ENCODE data around the gene LRRN3.

Gene LRRN3

GRCh38 chr7:111074071-111074747 lies 16.7 kb upstream of the LRRN3 start:
- Histone ChIP-seq H3K27ac (ENCODE audit: low read length) (no peak overlapping the region), H3K36me3 (replicated peaks; ENCODE audit: insufficient read depth, low read length) (no peaks in the 10 kb centered on the region)
- no peak for DNase-seq

DNA sequence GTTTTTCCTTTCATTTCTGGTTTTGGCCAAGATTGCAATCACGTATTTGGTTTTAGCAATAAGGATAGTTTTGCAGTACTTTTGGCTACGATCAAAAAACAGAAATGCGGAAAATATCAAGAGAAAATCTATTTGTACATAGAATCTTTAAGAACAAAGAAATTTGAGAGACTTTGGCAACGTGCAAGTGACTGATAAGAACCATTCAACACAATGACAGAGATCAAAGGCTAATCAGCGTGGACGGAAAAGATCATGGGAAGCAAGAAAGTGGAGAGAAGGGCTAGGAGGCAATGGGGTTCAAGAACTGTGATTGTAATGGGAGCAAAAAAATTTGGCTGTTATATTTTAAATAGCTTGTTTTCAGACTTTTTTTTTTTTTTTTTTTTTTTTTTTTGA lies 16.2 kb upstream of the LRRN3 start:
- Histone ChIP-seq H4K20me1 (ENCODE audit: insufficient read depth, low read length) (no peaks in the 10 kb centered on the region), H3K4me2 (ENCODE audit: low read depth, low read length) (no peak overlapping the region), H2AFZ (ENCODE audit: low read length) (no peak overlapping the region), H3K9me2 (replicated peaks; ENCODE audit: insufficient read depth, low read length) (no peaks in the 10 kb centered on the region), H3K27me3 (replicated peaks; ENCODE audit: insufficient read depth, low read length) (no peaks in the 10 kb centered on the region), H3K27ac (ENCODE audit: low read length) (no peak overlapping the region), H3K9ac (ENCODE audit: low read length) (no peak overlapping the region), H3K79me2 (ENCODE audit: low read length) (no peaks in the 10 kb centered on the region), H3K9me3 (replicated peaks; ENCODE audit: insufficient read depth, low read length) (no peaks in the 10 kb centered on the region), H3K4me1 (ENCODE audit: low read length) (peaks cover 25% of the 10 kb centered on the region), H3K36me3 (replicated peaks; ENCODE audit: insufficient read depth, low read length) (no peaks in the 10 kb centered on the region), H3K4me3 (ENCODE audit: low read length) (no peak overlapping the region), H3F3A (ENCODE audit: insufficient read depth, low read length) (no peaks in the 10 kb centered on the region)
- DNase-seq, result no peak
- TF ChIP-seq EZH2 (optimal IDR thresholded peaks at IDR 0.05; ENCODE audit: low read depth, low read length) (no peak), EZH2phosphoT487 (IDR thresholded peaks at IDR 0.05; ENCODE audit: low read length) (no peak)
- TF ChIP-seq, protein P1, sequence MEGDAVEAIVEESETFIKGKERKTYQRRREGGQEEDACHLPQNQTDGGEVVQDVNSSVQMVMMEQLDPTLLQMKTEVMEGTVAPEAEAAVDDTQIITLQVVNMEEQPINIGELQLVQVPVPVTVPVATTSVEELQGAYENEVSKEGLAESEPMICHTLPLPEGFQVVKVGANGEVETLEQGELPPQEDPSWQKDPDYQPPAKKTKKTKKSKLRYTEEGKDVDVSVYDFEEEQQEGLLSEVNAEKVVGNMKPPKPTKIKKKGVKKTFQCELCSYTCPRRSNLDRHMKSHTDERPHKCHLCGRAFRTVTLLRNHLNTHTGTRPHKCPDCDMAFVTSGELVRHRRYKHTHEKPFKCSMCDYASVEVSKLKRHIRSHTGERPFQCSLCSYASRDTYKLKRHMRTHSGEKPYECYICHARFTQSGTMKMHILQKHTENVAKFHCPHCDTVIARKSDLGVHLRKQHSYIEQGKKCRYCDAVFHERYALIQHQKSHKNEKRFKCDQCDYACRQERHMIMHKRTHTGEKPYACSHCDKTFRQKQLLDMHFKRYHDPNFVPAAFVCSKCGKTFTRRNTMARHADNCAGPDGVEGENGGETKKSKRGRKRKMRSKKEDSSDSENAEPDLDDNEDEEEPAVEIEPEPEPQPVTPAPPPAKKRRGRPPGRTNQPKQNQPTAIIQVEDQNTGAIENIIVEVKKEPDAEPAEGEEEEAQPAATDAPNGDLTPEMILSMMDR (IDR thresholded peaks at IDR 0.05; ENCODE audit: low read length), result no peak

More at GRCh38 chr7:111074071-111074747, 16.7 kb upstream of the LRRN3 start:
- H2AFZ ChIP-seq (ENCODE audit: low read length), result no peak overlapping the region
- H3K27me3 ChIP-seq (replicated peaks; ENCODE audit: insufficient read depth, low read length), result no peaks in the 10 kb centered on the region
- peaks cover 21% of the 10 kb centered on the region for H3K4me1 ChIP-seq (ENCODE audit: low read length)
- no peaks in the 10 kb centered on the region for H4K20me1 ChIP-seq (ENCODE audit: insufficient read depth, low read length)
- no peak overlapping the region for H3K9ac ChIP-seq (ENCODE audit: low read length)
- no peak overlapping the region for H3K4me3 ChIP-seq (ENCODE audit: low read length)
- H3K79me2 ChIP-seq (ENCODE audit: low read length), result no peaks in the 10 kb centered on the region
- no peaks in the 10 kb centered on the region for H3K9me2 ChIP-seq (replicated peaks; ENCODE audit: insufficient read depth, low read length)
- H3K9me3 ChIP-seq (replicated peaks; ENCODE audit: insufficient read depth, low read length), result no peaks in the 10 kb centered on the region
- no peak overlapping the region for H3K4me2 ChIP-seq (ENCODE audit: low read depth, low read length)
- no peaks in the 10 kb centered on the region for H3F3A ChIP-seq (ENCODE audit: insufficient read depth, low read length)
- TF ChIP-seq EZH2 (optimal IDR thresholded peaks at IDR 0.05; ENCODE audit: low read depth, low read length) (no peak), EZH2phosphoT487 (IDR thresholded peaks at IDR 0.05; ENCODE audit: low read length) (no peak)
- TF ChIP-seq, protein P1 (IDR thresholded peaks at IDR 0.05; ENCODE audit: low read length), result no peak

DNA sequence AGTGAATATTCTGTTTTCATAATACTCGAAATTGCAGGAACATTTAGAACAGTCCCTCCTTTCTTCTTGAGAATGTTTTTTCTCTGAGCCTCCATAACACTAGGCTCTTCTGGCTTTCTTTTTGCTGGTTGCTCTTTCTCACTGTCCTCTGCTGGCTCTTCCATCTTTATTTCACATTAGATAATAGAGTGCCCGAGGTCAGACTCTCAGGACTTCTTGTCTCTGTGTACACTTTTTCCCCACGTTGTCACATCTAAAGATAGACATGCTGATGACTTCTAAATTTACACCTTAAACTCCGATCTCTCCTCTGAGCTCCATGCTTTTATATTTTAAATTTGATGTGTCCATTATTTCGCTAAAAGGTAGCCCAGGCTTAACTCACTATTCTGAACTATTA lies 15.4 kb upstream of the LRRN3 start:
- Histone ChIP-seq H3K4me2 (ENCODE audit: low read depth, low read length) (no peak overlapping the region), H3K9me3 (replicated peaks; ENCODE audit: insufficient read depth, low read length) (no peaks in the 10 kb centered on the region), H3K4me3 (ENCODE audit: low read length) (no peak overlapping the region), H3K4me1 (ENCODE audit: low read length) (peaks cover 32% of the 10 kb centered on the region), H3K9me2 (replicated peaks; ENCODE audit: insufficient read depth, low read length) (no peaks in the 10 kb centered on the region), H4K20me1 (ENCODE audit: insufficient read depth, low read length) (no peaks in the 10 kb centered on the region), H3K27ac (ENCODE audit: low read length) (no peak overlapping the region), H3K9ac (ENCODE audit: low read length) (no peak overlapping the region), H3K27me3 (replicated peaks; ENCODE audit: insufficient read depth, low read length) (no peaks in the 10 kb centered on the region), H3K36me3 (replicated peaks; ENCODE audit: insufficient read depth, low read length) (no peaks in the 10 kb centered on the region), H3K79me2 (ENCODE audit: low read length) (no peaks in the 10 kb centered on the region), H2AFZ (ENCODE audit: low read length) (no peak overlapping the region), H3F3A (ENCODE audit: insufficient read depth, low read length) (0 out of 2 replicates have a peak, but pooled peaks cover 1% of the 10 kb centered on the region)
- no peak for DNase-seq
- TF ChIP-seq EZH2phosphoT487 (IDR thresholded peaks at IDR 0.05; ENCODE audit: low read length) (no peak), EZH2 (optimal IDR thresholded peaks at IDR 0.05; ENCODE audit: low read depth, low read length) (no peak)
- TF ChIP-seq, protein P1 (IDR thresholded peaks at IDR 0.05; ENCODE audit: low read length), result no peak
